Bronchial smooth muscle cell (primary cell): ENCODE results near the gene FBXL14. TPM values are rescaled to one million over a fixed set of nuclear protein-coding genes. Genes with fewer than 3 reads are reported as not detected.

Experiments used
- total RNA-seq: library from RNA; depleted of rRNA; stranded (reverse); fragments of >200 nt; gene quantifications from 2 replicates; pipeline ENCODE4 v1.2.1, GENCODE V29; 2014

Gene FBXL14
- total RNA-seq, result 9.0 and 9.6 TPM in 2 replicates

DNA sequence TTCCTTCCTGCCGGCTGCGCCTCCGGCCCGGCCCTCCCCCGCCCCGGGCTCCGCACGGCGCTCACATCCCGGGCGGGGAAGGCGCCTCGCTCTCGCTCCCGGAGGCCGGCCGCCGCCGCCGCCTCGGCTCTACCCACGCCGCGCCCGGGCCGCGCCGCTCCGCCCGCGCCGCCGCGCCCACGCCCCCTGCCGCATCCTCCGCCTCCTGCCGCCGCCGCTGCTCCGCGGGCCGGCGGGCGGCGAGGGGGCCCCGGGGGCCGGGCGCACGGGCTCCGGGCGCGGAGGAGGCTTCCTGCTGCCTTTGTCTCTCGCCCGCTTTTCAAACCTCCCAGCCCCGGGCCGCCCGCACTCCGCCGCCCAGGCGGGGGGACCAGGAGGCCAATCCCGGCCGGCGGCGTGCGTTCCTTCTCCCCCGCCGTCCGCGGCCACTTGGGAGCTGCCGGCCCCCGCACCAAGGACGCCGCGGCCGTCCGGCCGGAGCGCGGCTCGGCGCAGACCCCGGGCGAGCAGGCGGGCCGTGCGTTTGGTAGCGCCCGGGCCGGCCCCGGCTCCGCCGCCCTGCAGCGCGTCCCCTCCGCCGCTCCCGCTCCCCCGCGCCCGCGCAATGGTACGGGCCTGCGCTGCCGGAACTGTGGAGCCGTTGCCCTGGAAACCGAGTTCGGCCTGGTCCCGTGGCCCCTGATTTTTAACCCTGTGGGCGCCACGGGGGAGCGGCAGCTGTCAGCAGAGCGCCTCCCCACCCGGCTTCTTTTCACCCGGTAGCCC, at the start of gene FBXL14:
TSS of gene FBXL14 (minus strand) at position 321 of the 765 bp plus-strand sequence. CDS start 515 bp downstream, outside the sequence.

DNA sequence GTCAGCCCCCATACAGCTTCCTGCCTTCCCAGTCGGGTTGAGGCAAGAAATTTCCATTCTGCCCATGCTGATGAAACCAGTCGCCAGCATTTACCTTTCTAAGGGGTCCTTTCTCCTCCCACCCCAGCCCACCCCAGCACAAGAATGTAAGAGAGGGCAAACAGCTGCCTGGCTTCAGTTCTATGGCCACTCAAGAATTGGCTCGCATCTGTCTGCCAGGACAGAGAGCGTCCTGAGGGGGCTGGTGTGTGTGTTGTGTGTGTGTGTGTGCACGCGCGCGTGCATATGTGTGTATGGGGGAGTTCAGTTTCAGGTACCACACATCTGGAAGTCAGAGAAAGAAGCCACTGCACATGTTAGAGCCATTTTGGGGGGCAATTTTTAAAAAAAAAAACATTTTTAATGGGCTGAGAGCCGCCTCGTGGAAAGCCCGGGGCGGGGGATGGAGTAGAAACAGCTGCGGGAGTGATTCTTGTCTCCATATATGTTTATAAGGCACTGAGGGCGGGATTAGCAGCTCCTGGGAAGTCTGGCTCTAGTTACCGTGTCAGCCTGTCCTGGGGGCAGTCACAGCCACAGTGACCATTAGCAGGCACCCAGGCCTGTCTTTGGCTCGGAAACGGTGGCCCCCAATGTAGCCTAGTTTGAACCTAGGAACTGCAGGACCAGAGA, 34.4 kb upstream of the FBXL14 start, which contains the start of gene WNT5B:
TSS of gene WNT5B (plus strand) at position 566 of the 672 bp plus-strand sequence. CDS start 2,124 bp downstream, outside the sequence.

Other genes with a start within 250 kb of the FBXL14 start
- 28.5 and 34.2 TPM in 2 replicates for gene WNT5B, start 34.6 kb upstream of the FBXL14 start, total RNA-seq
- gene ADIPOR2, start 96.5 kb upstream of the FBXL14 start, total RNA-seq, result 21.6 and 28.7 TPM in 2 replicates
- not detected in 2 replicates for gene LRTM2, start 226.0 kb upstream of the FBXL14 start, total RNA-seq